ENCODE data around the gene SERAC1.

SERAC1 gene

DNA sequence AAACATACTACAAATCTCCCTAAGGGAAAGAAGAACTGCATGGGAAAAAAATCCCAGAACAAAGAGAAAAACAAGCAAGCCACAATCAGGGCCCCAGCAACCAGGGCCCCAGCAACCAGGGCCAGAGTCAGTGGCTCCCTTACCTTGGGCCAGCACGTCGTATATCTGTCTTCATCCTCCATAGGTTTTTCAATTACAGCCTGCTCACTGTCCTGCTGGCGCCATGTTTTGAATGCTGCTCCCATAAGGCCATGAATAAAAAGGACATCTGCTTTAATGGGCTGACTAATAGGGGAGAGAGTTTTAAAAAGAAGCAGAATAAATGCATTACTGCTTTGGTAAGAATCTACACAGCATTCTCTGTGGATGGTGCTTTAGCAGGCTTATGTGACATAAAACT, 49.2 kb downstream of the SERAC1 start:
- DNase-seq, result no peak

- DNase-seq, result no peak
Measured at GRCh38 chr6:158115508-158115907, 52.6 kb downstream of the SERAC1 start.

DNA sequence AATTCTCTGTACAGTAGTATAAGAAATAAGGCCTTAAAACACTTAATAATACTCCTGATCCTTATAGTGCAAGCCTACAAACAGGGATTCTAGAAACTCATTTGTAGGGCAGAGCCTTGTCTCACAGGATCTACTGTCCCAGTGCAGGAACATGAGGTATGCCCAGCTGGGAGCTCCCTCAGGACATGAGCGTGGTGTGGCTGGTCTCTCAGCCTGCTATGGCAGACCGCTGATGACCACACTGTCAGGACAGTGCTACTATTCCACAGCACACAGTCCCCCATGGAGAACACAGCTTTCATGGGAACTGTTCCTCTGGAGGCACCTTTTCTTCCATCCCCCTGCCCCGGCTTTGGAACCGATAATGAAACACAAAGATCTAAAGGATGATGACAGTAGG, 53.0 kb downstream of the SERAC1 start:
- DNase-seq, result no peak

DNA sequence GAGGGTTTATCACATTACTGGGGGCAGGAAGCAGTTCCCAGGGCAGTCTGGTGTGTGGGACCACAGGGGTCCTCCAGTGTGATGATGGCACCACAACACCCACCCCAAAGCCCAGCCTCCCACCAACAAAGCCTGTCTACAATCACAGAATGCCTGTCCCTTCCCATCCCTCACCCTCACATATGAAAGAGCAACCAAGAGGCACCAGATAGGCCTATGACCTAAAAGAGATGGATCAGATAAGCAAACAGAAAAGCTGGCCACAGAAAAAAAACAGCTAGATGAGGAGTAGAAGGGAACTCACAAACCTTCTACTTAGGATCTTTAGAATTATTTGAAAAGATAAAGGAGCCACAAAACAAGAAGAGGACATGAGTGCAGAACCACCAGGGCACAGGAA, 54.3 kb downstream of the SERAC1 start:
- DNase-seq, result no peak

DNA sequence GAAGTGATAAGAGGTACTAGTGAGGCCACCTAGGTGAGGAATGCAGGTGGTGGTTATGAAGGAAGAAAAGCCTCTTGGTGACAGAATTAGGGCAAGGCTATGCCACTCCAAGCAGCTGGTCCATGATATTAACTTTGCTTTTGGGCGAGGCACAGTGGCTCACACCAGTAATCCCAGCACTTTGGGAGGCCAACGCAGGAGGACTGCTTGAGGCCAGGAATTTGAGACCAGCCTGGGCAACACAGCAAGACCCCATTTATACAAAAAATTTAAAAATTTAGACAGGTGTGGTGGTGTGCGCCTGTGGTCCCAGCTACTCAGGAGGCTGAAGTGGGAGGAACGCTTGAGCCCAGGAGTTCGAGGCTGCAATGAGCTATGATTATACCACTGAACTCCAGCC, 56.1 kb downstream of the SERAC1 start:
- DNase-seq, result no peak

DNA sequence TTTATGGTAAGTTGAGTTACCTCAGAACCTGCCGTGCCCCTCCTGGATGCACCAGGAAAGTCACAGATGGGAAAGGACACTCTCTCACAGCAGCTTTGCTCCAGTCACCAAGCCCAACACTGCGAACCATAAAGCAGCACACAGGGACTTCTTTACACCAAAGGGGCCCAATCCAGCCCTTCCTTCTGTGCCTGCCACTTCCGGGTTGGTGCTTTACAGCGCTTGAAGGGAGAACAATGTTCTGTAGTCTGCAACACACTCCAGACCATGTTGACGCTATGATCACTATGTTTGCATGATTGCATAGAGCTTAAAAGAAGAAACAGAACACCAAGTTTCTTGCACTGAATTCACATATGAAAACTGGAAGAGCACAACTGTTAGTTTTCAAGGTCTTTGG, 57.1 kb downstream of the SERAC1 start:
- DNase-seq, result no peak

DNA sequence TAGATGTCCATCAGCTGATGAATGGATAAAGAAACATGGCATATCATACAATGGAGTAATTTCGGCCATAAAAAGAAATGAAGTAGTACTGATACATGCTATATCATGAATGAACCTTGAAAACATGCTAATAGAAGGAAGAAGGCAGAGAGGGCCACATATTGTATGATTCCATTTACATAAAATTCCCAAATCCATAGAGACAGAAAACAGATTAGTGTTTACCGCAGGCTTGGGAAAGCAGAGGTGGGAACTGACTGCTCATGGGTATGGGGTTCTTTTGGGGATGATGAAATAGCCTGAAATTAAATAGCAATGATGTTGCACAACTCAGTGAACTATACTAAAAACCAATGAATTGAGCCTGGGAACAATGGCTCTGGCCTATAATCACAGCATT, 58.3 kb downstream of the SERAC1 start:
- DNase-seq, result no peak

DNA sequence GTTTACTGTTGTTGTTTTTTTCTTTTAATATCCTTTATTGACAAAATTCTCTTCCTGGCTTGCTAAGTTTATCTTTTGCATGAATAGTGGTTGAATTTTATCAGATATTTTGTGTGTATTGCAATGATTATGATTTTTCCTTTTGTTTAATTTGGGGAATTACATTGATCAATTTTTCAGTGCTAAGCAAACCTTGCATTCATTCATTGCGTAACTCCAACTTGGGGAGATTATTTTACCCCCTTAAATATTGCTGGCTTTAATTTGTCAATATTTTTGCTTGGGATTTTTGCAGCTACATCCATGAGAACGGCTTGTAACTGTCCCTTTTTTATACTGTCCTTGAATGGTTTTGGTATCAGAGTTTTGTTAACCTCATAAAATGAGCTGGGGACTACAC, 63.4 kb downstream of the SERAC1 start:
- DNase-seq, result no peak

DNA sequence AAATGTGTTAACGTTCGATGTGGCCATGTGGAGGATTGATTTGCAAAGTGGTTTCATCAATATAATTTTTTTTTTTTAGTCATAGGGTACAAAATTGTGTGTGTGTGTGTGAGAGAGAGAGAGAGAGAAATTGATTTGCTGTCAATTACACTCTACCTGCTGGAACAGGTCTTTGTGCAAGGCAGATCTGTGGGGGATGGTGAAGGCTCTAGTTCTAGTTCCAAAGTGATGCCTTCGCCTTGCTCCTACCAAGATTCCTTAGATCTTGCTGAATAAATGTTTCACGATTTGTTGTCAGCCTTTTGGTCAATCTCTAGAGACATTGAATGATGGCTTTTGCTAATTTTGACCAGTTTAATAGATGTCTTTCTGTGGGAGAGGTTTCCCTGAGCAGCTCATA, 64.8 kb downstream of the SERAC1 start:
- no peak for DNase-seq

DNA sequence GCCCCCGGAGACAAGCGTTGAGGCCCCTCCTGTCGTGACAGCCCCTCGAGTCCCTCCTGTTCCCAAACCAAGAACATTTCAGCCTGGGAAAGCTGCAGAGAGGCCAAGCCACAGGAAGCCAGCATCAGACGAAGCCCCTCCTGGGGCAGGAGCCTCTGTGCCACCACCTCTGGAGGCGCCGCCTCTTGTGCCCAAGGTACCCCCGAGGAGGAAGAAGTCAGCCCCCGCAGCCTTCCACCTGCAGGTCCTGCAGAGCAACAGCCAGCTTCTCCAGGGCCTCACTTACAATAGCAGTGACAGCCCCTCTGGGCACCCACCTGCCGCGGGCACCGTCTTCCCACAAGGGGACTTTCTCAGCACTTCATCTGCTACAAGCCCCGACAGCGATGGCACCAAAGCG, 72.4 kb downstream of the SERAC1 start:
- DNase-seq, result no peak

DNA sequence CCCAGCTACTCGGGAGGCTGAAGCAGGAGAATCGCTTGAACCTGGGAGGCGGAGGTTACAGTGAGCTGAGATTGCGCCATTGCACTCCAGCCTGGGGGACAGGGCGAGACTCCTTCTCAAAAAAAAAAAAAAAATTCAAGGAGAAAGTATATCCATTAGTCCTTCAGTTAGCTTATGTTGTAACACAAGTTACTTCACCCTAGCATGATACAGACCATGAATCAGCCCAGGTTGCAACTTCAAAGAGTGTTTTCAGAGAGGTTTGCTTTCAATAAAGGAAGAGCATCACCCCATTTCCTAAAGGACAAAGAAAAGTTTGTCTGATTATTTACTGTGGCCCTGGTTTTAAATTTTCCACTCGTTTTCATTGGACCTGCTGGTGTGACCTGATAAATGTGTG, 73.0 kb downstream of the SERAC1 start:
- DNase-seq, result no peak

GRCh38 chr6:158092806-158093205, 75.3 kb downstream of the SERAC1 start:
- no peak for DNase-seq

GRCh38 chr6:158087224-158087867, 80.7 kb downstream of the SERAC1 start:
- no peak for DNase-seq

DNA sequence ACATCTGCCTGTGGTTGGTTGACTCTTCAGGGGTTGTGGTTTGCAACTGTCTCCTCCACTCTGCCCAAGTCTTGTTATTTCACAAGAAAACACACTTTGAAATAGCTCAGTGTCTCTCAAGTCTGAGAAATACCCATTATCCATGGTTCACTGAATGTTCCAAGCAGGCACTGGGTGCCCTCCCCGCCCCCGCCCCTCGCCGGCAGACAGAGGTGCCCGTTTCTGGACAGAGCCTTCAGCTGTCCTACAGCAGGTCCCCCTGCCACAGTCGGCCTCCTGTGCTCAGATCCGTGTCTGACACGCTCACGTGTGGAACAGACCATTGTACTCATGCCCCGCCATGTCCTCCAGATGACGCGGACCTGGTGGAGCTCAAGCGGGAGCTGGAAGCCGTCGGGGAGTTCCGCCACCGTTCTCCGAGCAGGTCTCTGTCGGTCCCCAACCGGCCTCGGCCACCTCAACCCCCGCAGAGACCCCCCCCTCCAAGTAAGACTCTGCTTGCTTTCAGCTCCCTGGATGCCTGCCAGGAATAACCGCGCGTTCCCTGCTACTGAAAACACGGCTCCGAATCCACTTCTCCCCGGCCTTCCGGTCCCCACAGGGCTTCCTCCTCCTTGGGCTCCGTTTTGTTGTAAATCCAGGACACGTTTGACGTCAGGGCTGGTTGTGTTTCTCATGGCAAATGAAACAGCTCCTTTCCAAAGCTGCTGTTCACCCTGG, 81.4 kb downstream of the SERAC1 start:
- DNase-seq, result peak; percentile 83

GRCh38 chr6:158086054-158086503, 82.0 kb downstream of the SERAC1 start:
- no peak for DNase-seq

DNA sequence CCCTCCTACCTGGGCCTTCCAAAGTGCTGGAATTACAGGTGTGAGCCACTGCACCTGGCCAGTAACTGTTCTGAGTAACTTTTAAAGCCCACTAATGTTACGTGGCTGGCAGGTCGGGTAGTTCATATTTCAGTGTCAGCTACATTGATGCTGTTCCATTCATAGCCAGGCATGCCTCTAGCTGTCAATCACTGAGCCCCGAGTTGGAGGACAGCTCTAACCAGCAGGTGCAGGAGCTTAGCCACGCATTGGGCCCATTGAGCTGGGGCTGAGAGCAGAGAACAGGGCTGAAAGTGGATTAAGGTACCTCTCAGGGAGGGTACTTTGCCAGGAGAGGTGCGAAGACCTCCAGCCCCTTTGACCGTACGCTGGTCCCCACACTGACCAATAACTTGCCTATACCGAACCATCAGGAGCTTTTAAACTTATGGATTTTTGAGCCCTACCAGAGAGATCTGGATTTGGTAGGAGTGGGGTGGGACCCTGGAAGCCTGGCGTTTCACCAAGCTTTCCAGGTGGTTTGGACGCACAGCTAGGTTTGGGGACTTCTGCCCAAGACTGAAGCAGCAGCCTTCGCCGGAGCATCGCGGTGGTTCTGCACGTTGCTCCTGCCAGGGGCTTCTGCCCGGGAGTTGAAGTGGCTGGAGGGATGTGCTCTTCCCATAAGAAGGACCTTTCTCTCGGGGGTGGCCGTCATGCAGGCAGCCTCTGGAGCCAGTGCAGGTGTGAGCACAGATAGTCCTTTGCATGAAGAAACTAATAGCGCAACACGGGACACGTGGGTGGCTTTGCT, 82.6 kb downstream of the SERAC1 start:
- no peak for DNase-seq

GRCh38 chr6:158083455-158084325, 84.4 kb downstream of the SERAC1 start:
- no peak for DNase-seq

- no peak for DNase-seq
Measured at GRCh38 chr6:158081657-158081935, 86.5 kb downstream of the SERAC1 start.

GRCh38 chr6:158080849-158081656, 87.0 kb downstream of the SERAC1 start:
- DNase-seq, result no peak

GRCh38 chr6:158078320-158078719, 89.7 kb downstream of the SERAC1 start:
- no peak for DNase-seq

- DNase-seq, result no peak
Measured at GRCh38 chr6:158077676-158078075, 90.4 kb downstream of the SERAC1 start.

GRCh38 chr6:158076548-158076947, 91.5 kb downstream of the SERAC1 start:
- no peak for DNase-seq
